GM23338 (cell line): ENCODE data around the gene DDX31.

ENCODE experiments used
- CREB1 ChIP-seq: fragments of 250-450 bp; sonication (Bioruptor Pico); IDR thresholded peaks from 2 replicates; pipeline ENCODE4 v1.5.0; 2020; ENCODE audit warnings: low read depth, mild to moderate bottlenecking, moderate library complexity
- EZH2 ChIP-seq: fragments of 200-600 bp; sonication (generic); IDR thresholded peaks from one replicate; pipeline ENCODE4 v1.8.0; 2017; ENCODE audit warnings: antibody characterized with exemption, mild to moderate bottlenecking, low read depth; ENCODE audit not compliant: unreplicated experiment
- EZH2phosphoT487 ChIP-seq: fragments of 200-600 bp; sonication (generic); IDR thresholded peaks from one replicate; pipeline ENCODE4 v1.8.1; 2018; ENCODE audit warnings: antibody characterized with exemption; ENCODE audit not compliant: unreplicated experiment
- JUNB ChIP-seq: IDR thresholded peaks from one replicate; pipeline ENCODE4 v1.6.1; 2016; ENCODE audit warnings: antibody characterized with exemption; ENCODE audit not compliant: unreplicated experiment
- POLR2AphosphoS5 ChIP-seq: IDR thresholded peaks from 2 replicates; pipeline ENCODE4 v1.6.1; 2016; ENCODE audit warnings: antibody characterized with exemption, low read depth
- STAT1 ChIP-seq: IDR thresholded peaks from one replicate; pipeline ENCODE4 v1.6.1; 2016; ENCODE audit warnings: antibody characterized with exemption; ENCODE audit not compliant: unreplicated experiment
- ZNF114 ChIP-seq: fragments of 250-450 bp; sonication (Bioruptor Pico); IDR thresholded peaks from 2 replicates; pipeline ENCODE4 v1.5.0; 2020; ENCODE audit warnings: mild to moderate bottlenecking, moderate library complexity
- ZNF331 ChIP-seq: fragments of 250-450 bp; sonication (Bioruptor Pico); IDR thresholded peaks from 2 replicates; pipeline ENCODE4 v1.5.0; 2020; ENCODE audit warnings: low read depth, mild to moderate bottlenecking, moderate library complexity
- TF ChIP-seq, protein P1 (sequence below), 2 experiments: fragments of 200-600 bp in 1 of 2; sonication (generic) in 1 of 2; conservative IDR thresholded peaks; 2 replicates each; pipeline versions ENCODE4 v1.5.1 to v1.6.1; 2016 to 2017; ENCODE audit warnings: antibody characterized with exemption in 2 of 2, low read depth in 2 of 2, mild to moderate bottlenecking in 2 of 2, moderate library complexity in 1 of 2
- TF ChIP-seq, protein P2 (sequence below): IDR thresholded peaks from one replicate; pipeline ENCODE4 v1.6.1; 2018; ENCODE audit warnings: antibody characterized with exemption; ENCODE audit not compliant: unreplicated experiment
- TF ChIP-seq, protein P3 (sequence below): IDR thresholded peaks from 2 replicates; pipeline ENCODE4 v1.6.1; 2016; ENCODE audit warnings: antibody characterized with exemption

DNA sequence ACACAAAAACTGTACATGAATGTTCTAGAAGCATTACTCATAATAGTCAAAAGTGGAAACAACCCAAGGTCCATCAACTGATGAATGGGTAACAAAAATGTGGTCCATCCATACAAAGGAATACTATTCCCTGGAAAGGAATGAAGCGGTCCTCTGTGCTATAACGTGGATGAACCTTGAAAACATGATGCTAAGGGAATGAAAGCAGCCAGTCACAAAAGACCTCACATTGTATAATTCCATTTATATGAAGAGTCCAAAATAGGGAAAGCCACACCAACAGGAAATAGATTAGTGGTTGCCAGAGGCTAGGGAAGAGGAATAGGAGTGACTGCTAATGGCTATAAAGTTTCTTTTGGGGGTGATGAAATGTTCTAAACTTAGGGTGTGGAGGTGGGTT lies 110.1 kb downstream of the DDX31 start:
- TF ChIP-seq, protein P1, sequence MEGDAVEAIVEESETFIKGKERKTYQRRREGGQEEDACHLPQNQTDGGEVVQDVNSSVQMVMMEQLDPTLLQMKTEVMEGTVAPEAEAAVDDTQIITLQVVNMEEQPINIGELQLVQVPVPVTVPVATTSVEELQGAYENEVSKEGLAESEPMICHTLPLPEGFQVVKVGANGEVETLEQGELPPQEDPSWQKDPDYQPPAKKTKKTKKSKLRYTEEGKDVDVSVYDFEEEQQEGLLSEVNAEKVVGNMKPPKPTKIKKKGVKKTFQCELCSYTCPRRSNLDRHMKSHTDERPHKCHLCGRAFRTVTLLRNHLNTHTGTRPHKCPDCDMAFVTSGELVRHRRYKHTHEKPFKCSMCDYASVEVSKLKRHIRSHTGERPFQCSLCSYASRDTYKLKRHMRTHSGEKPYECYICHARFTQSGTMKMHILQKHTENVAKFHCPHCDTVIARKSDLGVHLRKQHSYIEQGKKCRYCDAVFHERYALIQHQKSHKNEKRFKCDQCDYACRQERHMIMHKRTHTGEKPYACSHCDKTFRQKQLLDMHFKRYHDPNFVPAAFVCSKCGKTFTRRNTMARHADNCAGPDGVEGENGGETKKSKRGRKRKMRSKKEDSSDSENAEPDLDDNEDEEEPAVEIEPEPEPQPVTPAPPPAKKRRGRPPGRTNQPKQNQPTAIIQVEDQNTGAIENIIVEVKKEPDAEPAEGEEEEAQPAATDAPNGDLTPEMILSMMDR (conservative IDR thresholded peaks at IDR 0.05; ENCODE audit: low read depth in 2 of 2) = no peak
- TF ChIP-seq CREB1 (CRISPR knock-in tag) = no peak
- TF ChIP-seq EZH2 = no peak
- no peak for TF ChIP-seq EZH2phosphoT487
- TF ChIP-seq POLR2AphosphoS5 = no peak
- no peak for TF ChIP-seq ZNF331 (CRISPR knock-in tag)
- TF ChIP-seq JUNB = no peak
- TF ChIP-seq, protein P2, sequence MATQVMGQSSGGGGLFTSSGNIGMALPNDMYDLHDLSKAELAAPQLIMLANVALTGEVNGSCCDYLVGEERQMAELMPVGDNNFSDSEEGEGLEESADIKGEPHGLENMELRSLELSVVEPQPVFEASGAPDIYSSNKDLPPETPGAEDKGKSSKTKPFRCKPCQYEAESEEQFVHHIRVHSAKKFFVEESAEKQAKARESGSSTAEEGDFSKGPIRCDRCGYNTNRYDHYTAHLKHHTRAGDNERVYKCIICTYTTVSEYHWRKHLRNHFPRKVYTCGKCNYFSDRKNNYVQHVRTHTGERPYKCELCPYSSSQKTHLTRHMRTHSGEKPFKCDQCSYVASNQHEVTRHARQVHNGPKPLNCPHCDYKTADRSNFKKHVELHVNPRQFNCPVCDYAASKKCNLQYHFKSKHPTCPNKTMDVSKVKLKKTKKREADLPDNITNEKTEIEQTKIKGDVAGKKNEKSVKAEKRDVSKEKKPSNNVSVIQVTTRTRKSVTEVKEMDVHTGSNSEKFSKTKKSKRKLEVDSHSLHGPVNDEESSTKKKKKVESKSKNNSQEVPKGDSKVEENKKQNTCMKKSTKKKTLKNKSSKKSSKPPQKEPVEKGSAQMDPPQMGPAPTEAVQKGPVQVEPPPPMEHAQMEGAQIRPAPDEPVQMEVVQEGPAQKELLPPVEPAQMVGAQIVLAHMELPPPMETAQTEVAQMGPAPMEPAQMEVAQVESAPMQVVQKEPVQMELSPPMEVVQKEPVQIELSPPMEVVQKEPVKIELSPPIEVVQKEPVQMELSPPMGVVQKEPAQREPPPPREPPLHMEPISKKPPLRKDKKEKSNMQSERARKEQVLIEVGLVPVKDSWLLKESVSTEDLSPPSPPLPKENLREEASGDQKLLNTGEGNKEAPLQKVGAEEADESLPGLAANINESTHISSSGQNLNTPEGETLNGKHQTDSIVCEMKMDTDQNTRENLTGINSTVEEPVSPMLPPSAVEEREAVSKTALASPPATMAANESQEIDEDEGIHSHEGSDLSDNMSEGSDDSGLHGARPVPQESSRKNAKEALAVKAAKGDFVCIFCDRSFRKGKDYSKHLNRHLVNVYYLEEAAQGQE = no peak
- TF ChIP-seq, protein P3, sequence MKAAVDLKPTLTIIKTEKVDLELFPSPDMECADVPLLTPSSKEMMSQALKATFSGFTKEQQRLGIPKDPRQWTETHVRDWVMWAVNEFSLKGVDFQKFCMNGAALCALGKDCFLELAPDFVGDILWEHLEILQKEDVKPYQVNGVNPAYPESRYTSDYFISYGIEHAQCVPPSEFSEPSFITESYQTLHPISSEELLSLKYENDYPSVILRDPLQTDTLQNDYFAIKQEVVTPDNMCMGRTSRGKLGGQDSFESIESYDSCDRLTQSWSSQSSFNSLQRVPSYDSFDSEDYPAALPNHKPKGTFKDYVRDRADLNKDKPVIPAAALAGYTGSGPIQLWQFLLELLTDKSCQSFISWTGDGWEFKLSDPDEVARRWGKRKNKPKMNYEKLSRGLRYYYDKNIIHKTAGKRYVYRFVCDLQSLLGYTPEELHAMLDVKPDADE = no peak
- no peak for TF ChIP-seq ZNF114
- TF ChIP-seq STAT1 = no peak
